ENCODE measurements around the gene DUSP15.

DNA sequence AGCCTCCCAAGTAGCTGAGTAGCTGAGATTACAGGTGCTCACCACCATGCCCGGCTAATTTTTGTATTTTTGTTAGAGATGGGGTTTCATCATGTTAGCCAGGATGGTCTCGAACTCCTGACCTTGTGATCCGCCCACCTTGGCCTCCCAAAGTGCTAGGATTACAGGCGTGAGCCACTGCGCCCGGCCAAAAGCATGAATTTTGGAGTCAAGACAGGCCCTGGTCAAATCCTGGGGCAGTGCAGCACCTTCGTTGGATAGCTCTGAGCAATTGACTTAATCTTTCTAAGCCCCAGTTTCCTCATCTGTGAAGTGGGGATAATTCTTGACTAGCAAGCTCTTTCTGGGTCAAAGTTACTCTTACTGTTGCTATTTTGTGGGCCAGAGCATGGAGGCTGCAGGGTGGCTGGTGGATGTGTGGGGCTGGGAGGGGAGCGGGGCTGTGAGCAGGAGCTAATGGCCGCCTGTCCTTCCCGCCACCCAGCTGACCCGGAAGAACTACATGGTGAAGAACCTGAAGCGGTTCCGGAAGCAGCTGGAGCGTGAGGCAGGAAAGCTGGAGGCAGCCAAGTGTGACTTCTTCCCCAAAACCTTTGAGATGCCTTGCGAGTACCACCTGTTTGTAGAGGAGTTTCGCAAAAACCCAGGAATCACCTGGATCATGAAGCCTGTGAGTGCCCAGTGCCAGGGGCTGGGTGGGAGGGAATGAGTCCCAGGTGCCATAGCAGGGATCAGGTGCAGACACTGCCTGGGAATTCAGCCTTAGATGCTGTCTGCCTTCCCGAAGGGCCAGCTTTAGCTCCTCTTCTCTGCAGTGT, 39.1 kb upstream of the DUSP15 start:
- TF ChIP-seq CTCF (IDR thresholded peaks at IDR 0.05) = no peak
- TF ChIP-seq EP300 (IDR thresholded peaks at IDR 0.05) = no peak
- no peak for TF ChIP-seq POLR2A (IDR thresholded peaks at IDR 0.05)

Measured in sigmoid colon (tissue), 4 donors.